HG02642 (cell line): ENCODE measurements around the gene DGKB.

Source experiments
- ATAC-seq: cut with Tn5 transposase; IDR thresholded peaks from one replicate; pipeline ENCODE4 v1.9.1; 2021; ENCODE audit warnings: mild to moderate bottlenecking; ENCODE audit not compliant: unreplicated experiment, poor library complexity

Gene DGKB

DNA sequence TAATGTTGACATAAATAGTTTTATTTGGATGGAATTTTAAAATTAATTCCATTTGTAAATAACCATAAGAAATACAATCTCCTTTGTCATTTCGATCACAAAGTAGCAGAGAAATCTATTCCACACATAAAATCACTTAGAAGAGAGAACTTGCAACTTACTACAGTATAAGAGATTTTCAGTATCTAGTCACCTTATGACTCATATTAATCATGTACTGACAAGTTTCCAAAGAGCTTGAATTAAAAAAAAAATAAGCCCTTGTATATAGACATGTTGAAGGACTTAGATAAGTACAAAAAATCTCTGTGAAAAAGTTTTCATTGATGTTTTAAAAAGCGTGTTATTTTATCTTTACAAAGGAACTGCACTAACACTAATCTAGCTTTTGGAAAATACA is 706.0 kb downstream of the DGKB start:
- no peak for ATAC-seq

DNA sequence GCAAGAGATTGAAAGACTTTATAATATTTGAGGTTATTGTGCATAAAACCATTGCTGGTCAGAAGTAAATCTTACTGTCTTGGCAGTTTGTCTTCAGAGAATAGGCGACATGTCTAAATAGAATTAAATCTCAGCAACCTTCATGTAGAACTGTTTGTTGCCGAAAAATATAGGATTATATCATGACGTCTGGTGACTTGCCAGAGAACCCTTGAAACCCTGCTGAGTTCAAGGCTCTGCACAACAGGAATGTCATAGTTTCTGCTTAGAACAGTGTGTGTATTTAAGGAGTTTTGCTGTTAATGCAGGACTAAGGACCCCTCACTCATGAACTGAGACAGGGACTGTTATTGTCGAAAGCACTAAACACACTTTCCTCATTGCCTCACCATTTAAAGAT is 706.7 kb downstream of the DGKB start:
- ATAC-seq: no peak

DNA sequence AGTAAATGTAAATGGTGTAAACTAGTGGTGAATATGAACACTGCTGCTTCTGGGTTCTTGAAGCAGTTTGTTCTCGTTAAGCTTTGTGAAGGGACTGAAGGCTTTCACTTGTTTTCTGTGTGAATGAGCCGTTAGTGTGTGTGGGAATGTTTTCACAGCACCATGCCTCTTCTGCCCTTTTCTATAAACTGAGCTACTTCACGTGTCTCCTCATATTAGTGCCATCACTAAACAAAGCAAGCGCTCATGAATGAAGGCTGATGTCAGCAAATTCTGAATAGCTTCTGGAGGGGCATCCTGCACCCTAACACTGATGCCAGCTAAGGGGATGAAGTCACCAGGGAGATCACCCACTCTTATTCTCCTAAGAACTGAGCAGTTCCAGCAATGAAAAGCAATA is 707.5 kb downstream of the DGKB start:
- ATAC-seq: no peak

DNA sequence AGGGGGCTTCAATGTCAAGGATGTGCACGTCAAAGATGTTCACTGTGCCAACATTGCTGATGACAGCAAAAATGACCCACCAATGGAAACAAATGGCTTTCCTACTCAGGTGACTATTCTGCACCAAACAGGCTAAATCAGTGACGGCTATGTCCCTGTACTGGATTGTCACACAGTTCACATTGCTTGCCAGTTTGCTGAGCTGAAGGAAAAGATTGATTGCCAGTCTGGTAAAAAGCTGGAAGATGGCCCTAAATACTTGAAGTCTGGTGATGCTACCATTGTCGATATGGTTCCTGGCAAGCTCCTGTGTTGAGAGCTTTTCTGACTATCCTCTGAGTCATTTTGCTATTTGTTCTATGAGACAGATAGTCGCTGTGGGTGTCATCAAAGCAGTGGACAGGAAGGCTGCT is 710.9 kb downstream of the DGKB start:
- ATAC-seq: no peak

DNA sequence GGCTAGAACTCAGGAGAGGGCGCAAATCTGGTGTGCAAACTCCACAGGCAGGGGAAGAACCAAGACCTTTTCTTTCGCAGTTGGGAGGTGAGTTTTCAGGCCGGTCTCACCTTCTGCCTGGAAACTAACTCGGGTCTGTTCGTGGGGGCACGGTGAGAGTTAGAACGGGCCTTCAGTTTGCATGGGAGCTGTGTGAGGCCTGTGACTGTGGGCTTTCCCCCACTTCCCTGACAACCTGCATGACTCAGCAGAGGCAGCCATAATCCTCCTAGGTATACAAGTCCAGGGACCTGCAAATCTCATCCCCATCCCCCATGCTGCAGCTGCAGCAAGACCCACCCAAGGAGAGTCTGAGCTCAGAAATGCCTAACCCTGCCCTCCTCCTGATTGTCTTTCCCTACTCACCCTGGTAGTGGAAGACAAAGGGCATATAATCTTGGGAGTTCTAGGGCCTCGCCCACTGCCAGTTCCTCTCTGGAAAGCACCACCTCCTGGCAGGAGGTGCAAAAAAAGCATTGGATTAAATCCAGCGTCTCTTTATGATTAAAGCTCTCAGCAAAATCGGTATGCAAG is 718.2 kb downstream of the DGKB start:
- no peak for ATAC-seq

DNA sequence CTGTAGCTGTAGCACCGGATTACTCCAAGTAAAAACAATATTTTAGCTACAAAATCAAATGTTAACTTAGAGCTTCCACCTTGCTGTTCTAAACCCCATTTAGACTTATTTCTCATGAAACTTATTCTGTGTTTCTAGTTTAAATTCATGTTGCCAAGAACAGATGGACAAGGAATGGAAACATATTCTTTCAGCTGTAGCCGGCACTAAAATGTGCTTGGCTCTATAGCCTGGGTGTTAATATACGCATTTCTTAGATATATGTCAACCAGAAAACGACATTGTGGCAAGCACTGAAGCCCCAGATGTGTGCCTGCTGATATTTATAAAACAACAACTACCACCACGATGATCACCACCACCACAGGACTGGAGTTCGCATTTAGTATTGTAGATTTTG is 722.8 kb downstream of the DGKB start:
- no peak for ATAC-seq

DNA sequence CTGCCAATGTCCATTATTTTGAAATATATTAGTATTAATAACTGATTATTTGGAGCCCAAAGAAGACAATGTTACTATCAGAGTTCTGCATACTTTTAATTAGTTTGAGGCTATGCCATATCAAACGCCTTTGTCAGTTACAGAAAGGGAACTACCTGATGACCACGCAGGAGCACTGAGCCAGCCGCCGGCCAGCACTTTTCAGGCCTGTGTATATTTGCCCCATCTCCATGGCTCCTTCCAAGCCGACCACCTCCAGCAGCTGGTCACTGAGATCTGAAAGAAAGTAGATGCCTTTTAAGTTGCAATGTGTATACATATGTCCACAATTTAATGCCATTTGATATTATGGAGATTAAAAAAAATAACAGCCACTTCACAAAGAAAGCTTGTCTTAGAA is 724.7 kb downstream of the DGKB start:
- ATAC-seq: no peak

DNA sequence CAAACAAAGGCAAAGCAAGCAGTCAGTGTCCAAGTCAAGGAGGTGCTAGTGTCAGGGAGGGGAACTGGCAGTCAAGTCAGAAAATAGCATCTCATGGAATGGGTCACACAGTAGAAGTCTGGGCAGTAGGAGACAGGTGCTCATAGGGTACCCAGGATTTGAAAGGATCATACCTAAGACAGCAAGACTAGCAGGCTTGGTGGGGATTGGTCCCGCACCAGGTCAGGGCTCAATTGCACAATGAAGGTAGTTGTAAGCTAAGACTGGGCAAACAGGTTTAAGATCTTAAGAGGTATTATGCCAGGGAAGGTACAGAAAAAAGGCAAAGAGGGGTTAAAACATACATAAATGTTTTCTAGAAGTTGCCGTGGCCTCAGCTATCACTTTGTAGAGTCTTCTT is 731.7 kb downstream of the DGKB start:
- no peak for ATAC-seq

DNA sequence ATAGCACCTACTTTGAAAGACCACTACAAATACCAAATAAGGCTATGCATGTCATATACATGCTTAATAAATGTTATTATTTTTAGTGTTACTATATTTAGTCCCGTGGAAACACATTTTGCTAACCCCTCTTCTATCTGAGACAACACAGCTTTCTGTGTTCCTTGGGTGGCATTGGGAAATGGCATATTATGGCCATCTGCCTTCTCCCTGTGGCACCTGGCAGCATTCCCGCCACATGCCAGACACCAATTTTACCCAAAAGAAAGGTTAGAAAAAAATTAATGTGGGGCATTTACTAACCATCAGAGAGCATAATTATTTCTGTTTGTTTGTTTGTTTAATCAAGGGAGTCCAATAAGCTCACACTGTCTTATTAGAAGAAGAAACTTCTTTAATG is 744.4 kb downstream of the DGKB start:
- ATAC-seq: no peak

DNA sequence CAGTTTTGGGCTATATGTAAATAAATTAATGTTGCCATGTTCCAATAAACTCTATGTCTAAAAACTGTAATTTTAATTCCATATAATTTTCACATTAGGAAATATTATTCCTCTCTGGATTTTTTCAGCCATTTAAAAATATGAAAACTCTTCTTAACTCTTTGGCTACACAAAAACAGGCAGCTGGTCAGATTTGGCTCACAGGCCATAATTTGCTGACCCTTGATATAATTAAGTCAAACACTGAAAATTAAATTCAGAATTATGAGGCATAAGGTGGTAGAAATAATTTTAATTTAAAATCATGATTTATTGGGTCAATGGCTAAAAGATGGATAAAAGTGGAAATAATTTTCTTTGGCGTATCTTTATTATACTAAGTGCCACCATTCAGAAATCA is 746.1 kb downstream of the DGKB start:
- no peak for ATAC-seq

DNA sequence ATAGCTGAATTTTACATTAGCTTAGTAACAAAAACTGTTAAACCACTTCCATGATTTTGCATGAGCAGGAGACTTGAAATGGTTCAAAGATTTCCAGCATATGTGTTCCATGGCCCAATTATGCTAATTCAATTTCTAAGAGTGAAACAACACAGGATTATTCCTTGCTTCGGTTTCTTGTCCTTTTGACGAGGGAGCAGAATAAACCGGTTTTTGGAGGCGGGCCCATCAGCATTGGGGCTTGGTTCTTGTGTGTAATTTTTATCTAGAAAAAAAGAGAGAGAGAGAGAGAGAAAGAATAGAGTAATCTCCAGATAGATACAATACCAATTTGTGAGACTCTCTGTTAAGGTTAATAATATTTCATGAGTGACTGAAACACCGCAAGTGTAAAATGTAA is 753.6 kb downstream of the DGKB start:
- no peak for ATAC-seq

DNA sequence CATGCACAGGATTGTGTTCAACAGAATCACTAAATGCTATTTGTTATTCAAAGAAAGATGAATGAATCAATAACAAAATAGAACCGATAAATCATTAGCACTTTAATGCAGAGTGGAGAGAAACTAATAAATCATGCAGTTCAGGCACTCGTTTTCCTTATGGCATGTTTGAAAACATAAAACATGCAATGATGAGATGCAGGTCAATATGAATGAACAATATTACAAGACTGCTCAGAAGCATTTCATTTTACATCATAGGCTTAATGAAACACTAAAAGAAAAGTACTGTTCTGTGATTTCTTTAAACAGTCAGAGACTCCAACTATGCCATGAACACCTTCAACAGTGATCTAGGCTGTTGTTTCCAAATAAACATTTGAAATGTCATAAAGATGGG is 755.0 kb downstream of the DGKB start:
- no peak for ATAC-seq

DNA sequence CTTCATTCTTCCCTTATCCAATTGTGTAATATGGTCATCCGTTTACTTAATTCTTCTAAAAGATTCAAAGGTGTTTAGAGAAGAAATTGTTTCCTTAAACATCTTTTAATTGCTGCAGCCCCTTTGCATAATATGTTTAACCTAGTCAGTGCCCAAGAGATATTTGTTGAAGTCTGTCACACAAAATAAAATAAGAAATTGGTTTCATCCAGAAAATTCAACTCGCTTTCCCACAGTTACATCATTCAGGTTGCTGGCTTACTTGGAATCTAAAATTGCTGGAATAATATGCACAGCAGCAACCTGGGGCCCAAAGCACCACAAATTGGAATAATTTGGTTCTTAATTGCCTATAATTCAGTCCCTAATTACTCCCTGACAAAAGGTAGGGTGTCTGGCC is 758.0 kb downstream of the DGKB start:
- ATAC-seq: no peak

DNA sequence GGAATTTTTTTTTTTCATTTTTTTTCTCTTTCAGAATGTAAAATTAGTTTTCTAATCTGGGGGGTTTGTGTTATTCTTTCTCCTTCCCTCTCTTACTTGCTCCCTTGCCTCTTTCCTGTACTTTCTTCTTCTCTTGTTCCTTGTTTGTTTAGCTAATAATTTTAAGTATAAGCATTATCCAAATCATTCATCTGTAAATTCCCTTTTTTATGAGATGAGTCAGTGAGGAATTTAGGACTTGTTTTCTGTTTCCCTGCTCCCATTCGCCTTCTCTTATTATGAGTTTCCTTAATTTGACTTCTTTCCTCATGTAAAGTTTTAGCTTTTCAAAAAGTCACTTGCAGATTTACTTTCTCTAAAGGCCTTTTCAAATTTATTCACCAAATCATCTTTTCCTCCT is 758.4 kb downstream of the DGKB start:
- no peak for ATAC-seq

DNA sequence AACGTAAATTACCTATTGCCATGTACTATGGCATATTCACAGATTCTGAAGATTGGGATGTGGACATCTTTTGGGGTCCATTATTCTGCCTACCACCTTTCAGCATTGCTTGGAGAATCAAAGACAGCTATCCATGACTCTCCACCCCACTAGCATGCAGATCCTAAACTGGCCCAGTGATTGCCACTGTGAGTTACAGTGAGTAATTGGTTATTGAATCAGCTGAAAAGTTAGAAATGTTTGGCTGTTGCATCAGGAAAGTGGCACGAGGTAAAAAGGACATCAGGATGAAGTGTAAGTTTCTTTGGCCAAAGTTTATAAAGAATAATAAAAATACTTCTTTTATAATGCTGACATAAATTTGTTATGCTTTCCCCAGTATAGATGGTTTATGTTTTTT is 764.9 kb downstream of the DGKB start:
- ATAC-seq: no peak

DNA sequence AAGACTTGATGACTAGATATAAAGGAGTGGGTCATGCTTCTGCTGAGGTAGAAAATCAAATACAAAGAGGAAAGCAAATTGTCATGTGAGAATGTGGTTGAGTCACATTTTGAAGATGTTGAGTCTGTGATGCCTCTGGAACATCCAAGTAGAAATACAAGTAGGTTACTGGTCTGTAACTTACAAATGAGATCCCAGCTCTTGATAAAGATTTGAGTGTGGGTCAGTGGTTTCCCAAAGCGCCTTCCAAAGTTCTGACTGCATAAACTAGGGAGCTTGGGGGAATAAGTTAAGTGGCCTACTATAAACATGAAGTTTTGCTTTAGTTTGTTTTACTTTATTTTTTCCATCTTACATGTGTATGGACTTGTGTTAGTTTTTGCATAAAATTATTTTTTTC is 768.8 kb downstream of the DGKB start:
- no peak for ATAC-seq

DNA sequence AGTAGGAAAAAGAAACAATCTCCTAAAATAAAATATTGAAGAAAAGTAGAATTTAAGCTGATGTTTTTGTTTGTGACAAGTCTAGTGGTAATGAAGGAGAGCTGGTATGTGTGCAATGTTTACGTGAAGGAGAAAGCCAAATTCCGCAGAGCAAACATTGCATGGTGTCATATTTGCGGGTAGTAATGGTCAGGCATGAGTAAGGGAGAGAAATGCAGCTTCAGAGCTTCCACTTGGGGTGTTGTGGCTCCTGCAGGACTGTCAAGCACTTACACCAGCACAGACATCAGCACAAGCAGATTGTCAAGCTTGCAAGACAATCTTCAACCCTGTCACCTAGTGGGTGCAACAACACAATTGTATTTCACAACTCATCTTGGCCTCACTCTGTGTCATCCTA is 776.6 kb downstream of the DGKB start:
- no peak for ATAC-seq

DNA sequence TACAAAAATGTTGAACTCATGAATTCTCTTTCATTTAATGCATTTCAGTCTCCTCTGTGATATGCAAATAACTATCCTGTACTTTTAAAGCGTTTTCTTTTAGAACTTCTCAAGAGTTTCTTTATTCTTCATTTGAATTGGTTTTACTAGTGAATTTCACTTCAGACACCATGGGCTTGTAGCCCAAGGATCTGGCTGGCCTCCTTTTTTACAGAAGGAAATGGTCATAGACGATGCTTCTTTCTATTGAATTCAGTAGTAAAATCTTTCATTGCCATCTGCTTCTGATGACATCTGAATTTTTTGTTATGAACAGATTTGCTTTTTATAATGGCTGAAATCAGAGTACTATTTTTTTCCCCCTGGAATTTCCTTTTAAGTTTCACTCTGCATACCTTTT is 777.8 kb downstream of the DGKB start:
- no peak for ATAC-seq

DNA sequence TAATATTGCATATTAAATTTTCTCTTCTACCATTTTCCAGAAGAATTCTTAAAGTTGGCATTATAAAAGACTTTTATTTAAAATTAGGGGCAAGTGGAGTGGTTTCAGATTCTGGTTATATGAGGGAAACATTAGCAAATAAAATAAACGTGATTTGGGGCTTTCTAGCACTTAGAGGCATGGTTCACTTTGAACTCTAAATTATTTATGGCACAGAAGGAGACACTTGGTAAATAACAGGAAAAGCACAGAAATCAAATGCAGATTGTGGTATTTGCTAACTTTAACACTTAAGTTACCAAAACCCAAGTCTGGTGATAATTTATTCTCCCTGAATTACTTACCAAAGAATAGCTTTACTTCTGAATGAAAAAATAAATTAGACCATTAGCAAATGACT is 778.6 kb downstream of the DGKB start:
- ATAC-seq: no peak

DNA sequence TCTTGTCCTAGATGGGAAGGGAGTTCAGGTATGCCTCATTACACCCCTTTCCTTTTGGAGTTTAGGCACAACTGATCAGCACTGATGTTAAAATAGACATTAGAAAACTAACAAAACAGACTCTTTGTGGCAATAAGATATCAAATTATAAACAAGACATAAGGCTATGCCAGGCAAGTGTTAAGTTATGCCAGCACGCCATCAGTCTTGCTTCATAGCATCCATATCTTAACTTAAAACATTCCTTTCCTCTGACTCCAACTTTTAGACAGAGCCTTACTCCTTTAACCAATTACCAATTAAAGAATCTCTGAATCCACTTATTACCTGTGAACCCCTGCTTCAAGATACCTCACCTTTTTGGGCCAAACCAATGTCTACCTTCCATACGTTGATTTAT is 786.9 kb downstream of the DGKB start:
- no peak for ATAC-seq

DNA sequence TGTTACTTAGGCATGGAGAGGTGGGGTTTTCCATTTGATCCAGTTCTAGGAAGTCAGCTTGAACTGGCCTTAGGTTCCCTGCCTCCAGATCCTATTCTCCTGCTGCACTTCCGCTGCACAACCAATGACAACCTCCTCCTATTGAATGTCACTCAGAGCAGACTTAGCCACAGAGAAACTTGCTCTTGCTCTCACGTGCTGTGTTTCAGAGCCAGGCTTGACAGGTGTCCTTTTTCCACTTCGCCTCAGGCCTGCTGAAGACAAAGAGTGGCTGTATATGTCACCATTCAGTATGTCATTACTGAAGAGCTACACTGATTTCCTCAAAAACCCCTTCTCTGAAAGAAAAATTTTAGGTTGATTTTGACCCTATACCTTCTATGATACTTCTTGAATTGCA is 797.7 kb downstream of the DGKB start:
- ATAC-seq: no peak

DNA sequence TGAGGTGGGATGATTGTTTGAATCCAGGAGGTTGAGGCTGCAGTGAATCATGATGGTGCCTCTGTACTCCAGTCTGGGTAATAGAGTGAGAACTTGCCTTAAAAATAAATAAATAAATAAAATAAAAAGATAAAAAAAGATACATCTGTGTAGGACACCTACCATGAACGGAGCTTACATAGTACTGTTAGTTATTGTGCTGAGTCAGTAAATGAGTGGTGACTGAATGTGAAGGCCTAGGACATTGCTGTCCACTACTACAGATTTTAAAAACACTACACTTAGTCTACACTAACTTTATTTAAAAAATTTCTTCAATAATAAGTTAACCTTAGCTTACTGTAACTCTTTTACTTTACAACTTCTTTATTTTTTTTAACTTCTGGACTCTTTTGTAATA is 806.4 kb downstream of the DGKB start:
- no peak for ATAC-seq

DNA sequence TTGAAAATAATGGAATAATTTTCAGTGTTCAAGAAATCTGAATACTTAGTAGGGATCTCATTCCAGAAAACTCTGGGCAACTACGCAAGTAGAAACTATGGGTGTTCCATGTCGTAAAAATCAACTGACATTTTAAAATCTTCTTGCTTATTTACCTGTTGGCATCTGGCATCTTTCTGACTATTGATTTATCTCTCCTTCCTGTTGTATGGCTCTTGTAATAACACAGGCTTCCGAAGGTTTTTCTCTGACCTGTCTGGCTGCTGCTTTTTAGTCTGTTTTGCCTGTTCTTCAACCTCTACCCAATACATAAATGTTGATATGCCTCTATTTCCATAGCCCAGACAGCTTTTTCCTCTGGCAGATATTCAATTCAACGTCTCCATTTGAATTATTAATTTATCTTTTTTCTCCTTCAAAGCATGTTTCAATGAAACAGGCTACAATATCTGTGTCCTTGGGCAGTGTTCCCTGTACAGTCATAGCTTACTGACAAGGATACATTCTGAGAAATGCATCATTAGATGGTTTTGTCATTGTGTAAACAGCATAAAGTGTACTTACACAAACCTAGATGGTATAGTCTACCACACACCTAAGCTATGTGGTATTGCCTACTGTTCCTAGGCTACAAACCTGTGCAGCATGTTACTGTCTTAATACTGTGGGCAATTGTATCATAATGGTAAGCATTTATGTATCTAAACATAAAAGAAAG is 807.2 kb downstream of the DGKB start:
- ATAC-seq: no peak
